SH-SY5Y (cell line): ENCODE results near the gene ZNF491.
A peak's percentile ranks its signal among the peaks of the same experiment; 100 is the strongest.

Experiments
- GATA2 ChIP-seq: IDR thresholded peaks from 2 replicates; pipeline ENCODE4 v1.6.1; 2011; ENCODE audit warnings: mild to moderate bottlenecking, low read depth, low read length
- GATA3 ChIP-seq: IDR thresholded peaks from 2 replicates; pipeline ENCODE4 v1.6.1; 2011; ENCODE audit warnings: low read depth, mild to moderate bottlenecking, low read length, moderate library complexity

The ZNF491 gene

GRCh38 chr19:11798391-11799330, at the start of gene ZNF491:
TSS of gene ZNF491 (plus strand) at chr19:11798523. CDS start at chr19:11805954, 7,431 bp downstream.
- TF ChIP-seq GATA2, result no peak
- TF ChIP-seq GATA3, result no peak

GRCh38 chr19:11749751-11750150, 48.6 kb upstream of the ZNF491 start:
- TF ChIP-seq GATA3 (no peak), GATA2 (no peak)

- TF ChIP-seq GATA2 (no peak), GATA3 (no peak)
These were observed 46.0 kb upstream of the ZNF491 start for GRCh38 chr19:11752244-11752736.

- TF ChIP-seq GATA2, result no peak
- TF ChIP-seq GATA3, result no peak
These were observed 43.7 kb upstream of the ZNF491 start for GRCh38 chr19:11754663-11755062.

- TF ChIP-seq GATA2, result no peak
- no peak for TF ChIP-seq GATA3
These were observed 41.4 kb upstream of the ZNF491 start for GRCh38 chr19:11756965-11757364.

GRCh38 chr19:11759805-11760204, 38.5 kb upstream of the ZNF491 start:
- TF ChIP-seq GATA2 (no peak), GATA3 (no peak)

- TF ChIP-seq GATA3 (no peak), GATA2 (no peak)
These were observed 35.2 kb upstream of the ZNF491 start for GRCh38 chr19:11763117-11763516.

GRCh38 chr19:11763611-11764010, 34.7 kb upstream of the ZNF491 start:
- TF ChIP-seq GATA3 (no peak), GATA2 (no peak)

- TF ChIP-seq GATA3 (no peak), GATA2 (peak; percentile 41; the same call in 1 of the 2 replicates)
These were observed 31.4 kb upstream of the ZNF491 start, which contains the start of gene ZNF441 for GRCh38 chr19:11766597-11767591. TSS of gene ZNF441 (plus strand) at chr19:11767000. CDS start at chr19:11767194, 194 bp downstream.

GRCh38 chr19:11767633-11768133, 30.6 kb upstream of the ZNF491 start:
- no peak for TF ChIP-seq GATA3
- peak; percentile 75 for TF ChIP-seq GATA2

GRCh38 chr19:11769995-11770394, 28.3 kb upstream of the ZNF491 start:
- TF ChIP-seq GATA2 (no peak), GATA3 (no peak)

GRCh38 chr19:11780431-11781020, 17.8 kb upstream of the ZNF491 start:
- TF ChIP-seq GATA3 (no peak), GATA2 (no peak)

- no peak for TF ChIP-seq GATA2
- no peak for TF ChIP-seq GATA3
These were observed 16.8 kb upstream of the ZNF491 start for GRCh38 chr19:11781295-11782057.

GRCh38 chr19:11783767-11784166, 14.6 kb upstream of the ZNF491 start:
- TF ChIP-seq GATA2 (no peak), GATA3 (no peak)

- TF ChIP-seq GATA2 (no peak), GATA3 (no peak)
These were observed 14.0 kb upstream of the ZNF491 start for GRCh38 chr19:11784356-11784755.
